GM19351 (cell line): ENCODE measurements around the gene TUBA8.
"Not testable (repeated sequence)": the region's sequence is repeated elsewhere in the genome, so short reads cannot be mapped to it uniquely, and the experiment has no call there.

Experiments used
- ATAC-seq: cut with Tn5 transposase; IDR thresholded peaks from one replicate; pipeline ENCODE4 v1.9.1; 2021; ENCODE audit warnings: mild to moderate bottlenecking, moderate library complexity; ENCODE audit not compliant: unreplicated experiment

The TUBA8 gene

GRCh38 chr22:18104566-18104965 lies 6.0 kb upstream of the TUBA8 start:
- no peak for ATAC-seq

- not testable (repeated sequence) for ATAC-seq
Observed at GRCh38 chr22:18105981-18106380, 4.6 kb upstream of the TUBA8 start.

GRCh38 chr22:18106550-18107341 lies 3.9 kb upstream of the TUBA8 start:
- ATAC-seq = peak; percentile 42

- ATAC-seq = no peak
Observed at GRCh38 chr22:18108187-18108586, 2.4 kb upstream of the TUBA8 start.

GRCh38 chr22:18109410-18110193 lies 1.0 kb upstream of the TUBA8 start:
- ATAC-seq = no peak

GRCh38 chr22:18110954-18111758 lies 547 bp downstream of the TUBA8 start:
- ATAC-seq = no peak

GRCh38 chr22:18111759-18112330 lies 1.2 kb downstream of the TUBA8 start:
- ATAC-seq = no peak

- no peak for ATAC-seq
Observed at GRCh38 chr22:18112440-18112839, 1.8 kb downstream of the TUBA8 start.

- no peak for ATAC-seq
Observed at GRCh38 chr22:18113680-18114394, 3.2 kb downstream of the TUBA8 start.

- ATAC-seq = no peak
Observed at GRCh38 chr22:18114495-18114894, 3.9 kb downstream of the TUBA8 start.

GRCh38 chr22:18114976-18115652 lies 4.5 kb downstream of the TUBA8 start:
- ATAC-seq = no peak

- no peak for ATAC-seq
Observed at GRCh38 chr22:18115906-18116371, 5.3 kb downstream of the TUBA8 start.

- ATAC-seq = no peak
Observed at GRCh38 chr22:18116634-18117033, 6.0 kb downstream of the TUBA8 start.

- no peak for ATAC-seq
Observed at GRCh38 chr22:18118345-18118915, 7.8 kb downstream of the TUBA8 start.

GRCh38 chr22:18119409-18120110 lies 9.0 kb downstream of the TUBA8 start:
- no peak for ATAC-seq

- ATAC-seq = no peak
Observed at GRCh38 chr22:18120857-18121256, 10.2 kb downstream of the TUBA8 start.

- no peak for ATAC-seq
Observed at GRCh38 chr22:18121506-18121905, 10.9 kb downstream of the TUBA8 start.

- ATAC-seq = no peak
Observed at GRCh38 chr22:18121954-18122554, 11.4 kb downstream of the TUBA8 start.
